HG03066 (cell line): ENCODE data around the gene TAF5L.
A peak's percentile ranks its signal among the peaks of the same experiment; 100 is the strongest.
"Not testable (repeated sequence)": the region's sequence is repeated elsewhere in the genome, so short reads cannot be mapped to it uniquely, and the experiment has no call there.

Experiments
- ATAC-seq: cut with Tn5 transposase; IDR thresholded peaks from one replicate; pipeline ENCODE4 v1.9.1; 2021; ENCODE audit warnings: low read depth; ENCODE audit not compliant: unreplicated experiment

Gene TAF5L

GRCh38 chr1:229642970-229643369 lies 17.0 kb upstream of the TAF5L start:
- ATAC-seq = no peak

DNA sequence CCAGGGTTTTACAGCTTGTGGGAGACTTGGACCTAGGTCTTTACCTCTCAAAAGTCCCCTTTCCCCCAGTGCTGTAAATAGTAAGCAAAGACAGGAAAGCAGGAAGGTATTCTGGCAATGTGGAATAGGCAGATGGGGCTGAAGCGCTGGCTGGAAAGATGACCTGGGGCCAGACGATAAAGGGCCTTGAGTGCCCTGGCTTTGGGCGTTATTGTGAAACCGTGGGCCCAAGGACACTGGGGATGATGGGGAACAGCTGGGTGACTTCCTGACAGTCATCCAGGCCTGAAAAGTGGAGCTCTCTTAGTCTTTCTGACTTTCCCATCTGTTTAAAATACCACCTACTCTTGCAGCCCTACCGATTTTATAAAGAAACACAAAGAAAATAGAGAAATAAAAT lies 16.5 kb upstream of the TAF5L start:
- no peak for ATAC-seq

DNA sequence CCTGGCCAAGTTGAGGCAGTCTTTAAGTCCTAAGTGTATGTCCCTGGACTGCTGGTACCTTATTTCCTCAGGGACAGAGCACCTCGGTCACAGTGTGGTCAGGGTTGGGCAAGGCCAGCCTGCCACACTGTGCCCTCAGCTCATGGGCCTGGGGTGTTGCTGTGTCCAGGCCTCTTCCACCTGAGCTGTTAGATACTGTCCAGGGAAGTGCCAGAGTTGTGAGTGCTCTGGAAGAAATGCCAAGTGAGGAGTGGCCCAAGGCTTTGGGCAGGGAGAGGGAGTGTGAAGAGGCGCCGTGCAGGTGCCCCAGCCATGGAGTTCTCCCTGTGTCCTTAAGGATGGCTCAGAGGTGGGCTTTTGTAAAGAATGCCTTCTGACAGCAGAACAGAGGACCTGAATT lies 15.4 kb upstream of the TAF5L start:
- no peak for ATAC-seq

DNA sequence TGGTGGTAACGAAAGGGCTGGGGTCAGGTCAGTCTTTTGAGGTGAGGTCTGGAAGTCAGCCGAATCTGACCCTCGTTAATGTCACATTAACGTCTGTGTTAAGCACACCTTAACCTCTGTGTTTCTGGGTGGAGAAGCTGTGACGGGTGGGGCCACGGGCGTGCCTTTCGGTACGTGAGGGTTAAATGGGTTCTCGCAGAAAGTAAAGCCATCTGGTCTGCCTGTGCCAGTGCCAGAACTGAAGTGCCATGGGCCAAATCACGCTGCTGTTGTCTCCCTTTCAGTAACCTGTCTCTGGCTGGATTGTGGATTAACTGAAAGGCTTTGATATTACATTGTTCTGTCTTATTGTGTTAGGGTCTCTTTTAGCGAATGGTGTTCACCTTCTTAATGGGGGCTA lies 14.5 kb upstream of the TAF5L start:
- no peak for ATAC-seq

DNA sequence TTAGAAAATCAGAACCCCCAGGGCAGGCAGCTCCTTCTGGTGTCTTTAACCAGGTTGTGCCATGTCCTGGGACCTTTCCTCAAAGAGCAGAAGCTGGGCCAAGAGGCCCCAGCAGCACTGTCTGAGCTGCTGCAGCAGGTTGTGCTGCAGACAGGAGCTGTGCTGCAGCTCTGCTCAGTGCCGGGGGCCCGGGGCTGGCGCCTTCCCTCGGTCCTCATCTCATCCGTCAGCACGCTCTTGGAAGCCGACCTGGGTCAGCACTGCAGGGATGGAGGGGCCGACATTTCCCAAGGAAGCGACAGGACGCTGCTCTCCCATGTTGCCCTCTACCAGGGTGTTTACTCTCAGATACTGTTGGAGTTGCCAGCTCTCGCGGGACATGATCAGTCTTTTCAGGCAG lies 11.8 kb upstream of the TAF5L start:
- no peak for ATAC-seq

DNA sequence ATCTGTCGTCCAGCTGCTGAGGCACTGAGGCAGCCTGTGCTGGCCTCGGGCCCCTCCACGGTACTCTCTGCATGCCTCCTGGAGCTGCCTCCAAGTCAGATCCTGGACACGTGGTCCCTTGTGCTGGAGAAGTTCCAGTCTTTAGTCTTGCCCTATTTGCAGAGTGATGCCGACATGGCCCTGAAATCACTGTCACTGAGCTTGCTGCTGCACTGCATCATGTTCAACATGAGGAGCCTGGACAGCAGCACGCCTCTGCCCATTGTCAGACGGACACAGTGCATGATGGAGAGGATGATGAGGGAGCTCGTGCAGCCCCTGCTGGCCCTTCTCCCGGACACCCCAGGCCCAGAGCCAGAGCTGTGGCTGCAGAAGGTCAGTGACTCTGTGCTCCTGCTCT lies 10.1 kb upstream of the TAF5L start:
- no peak for ATAC-seq

DNA sequence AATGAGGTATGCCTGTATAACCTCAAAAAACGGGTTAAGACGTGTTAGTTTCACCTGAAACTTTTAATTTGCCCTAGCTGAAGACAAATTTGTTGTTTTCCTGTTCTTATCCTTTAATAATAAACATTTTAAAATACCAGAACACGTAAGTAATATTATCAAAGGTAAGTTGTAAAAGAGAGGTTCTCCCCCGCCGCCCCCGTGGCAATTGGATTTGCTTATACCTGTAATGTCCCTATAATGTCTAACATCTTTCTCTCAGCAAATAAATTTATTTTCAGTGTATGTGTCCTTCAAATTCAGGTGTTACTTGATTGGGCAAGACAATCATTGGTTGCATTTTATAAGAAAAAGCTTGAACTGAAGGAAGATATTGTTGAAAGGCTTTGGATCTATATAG lies 6.0 kb upstream of the TAF5L start:
- no peak for ATAC-seq

GRCh38 chr1:229631148-229631547 lies 5.2 kb upstream of the TAF5L start:
- ATAC-seq = no peak

DNA sequence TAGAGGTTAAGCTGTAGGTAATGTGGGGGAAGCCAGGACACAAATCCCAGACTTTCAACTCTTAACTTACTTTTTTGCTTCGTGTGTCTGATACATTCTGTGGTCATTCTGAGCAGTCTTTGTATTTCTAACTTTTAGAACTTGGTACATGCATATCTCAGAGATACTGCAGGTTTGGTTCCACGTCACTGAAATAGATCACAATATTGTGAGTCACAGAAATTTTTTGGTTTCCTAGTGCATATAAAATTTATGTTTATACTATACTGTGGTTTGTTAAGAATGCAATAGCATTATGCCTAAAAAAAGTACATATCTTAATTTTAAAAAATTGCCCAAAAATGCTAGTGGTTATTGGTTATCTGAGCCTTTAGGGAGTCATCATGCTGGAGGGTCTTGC lies 3.3 kb upstream of the TAF5L start:
- no peak for ATAC-seq

DNA sequence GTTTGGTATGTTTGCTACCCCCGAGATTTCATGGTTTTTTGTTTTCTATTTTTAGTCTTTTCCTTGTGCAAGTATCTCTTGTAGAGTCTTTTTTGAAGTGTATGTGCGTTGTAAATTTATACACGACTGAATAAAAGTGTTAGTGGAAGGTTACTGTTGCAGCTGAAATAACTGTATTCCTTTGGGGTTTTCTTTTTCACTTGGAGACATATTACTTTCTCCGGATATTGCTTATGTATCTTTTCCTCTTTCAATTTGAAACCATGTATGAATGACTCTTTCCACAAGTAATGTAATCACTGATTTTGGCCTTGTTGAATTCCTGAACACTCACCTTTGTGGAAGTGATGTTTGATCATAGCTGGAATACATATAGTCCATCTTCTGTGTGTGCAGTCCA lies 1.1 kb upstream of the TAF5L start:
- no peak for ATAC-seq

DNA sequence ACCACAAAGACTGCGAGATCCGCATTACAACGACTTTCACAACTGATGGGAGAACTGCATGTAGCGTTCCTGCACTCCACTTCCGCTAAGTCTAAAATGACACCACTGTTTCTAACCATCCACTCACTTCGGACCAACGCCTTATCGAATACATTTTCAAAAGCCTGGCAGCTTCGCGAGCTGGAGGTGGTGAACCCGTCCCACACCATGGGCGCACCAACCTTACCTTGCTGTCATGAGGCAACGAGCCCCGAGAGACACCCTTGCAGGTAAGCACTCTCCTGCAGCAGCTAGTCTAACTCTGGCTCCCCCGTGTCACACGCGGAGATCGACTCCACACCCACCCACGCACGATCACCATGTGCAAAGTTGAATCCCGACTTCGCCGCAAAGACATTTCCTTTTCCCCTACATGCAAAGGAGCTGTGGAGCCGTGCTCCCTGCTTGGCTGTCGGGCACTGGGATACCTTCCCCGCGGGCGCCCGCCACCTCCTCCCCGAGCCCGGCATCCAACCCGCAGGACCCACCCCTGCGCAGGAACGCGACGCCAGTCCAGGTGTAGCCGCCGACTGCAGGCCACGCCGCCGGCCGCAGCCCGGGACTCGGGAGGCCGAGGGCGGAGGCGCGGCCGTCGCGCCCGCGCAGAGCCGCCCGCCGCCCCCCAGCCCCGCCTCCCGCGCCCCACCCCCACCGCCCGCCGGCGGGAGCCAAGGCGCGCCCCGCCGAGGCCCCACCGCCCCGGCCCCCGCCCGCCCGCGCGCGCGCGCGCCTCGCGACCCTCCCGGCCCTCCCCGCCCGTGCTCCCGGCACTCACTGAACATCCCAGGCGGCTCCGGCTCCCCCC lies 629 bp downstream of the TAF5L start:
- peak; percentile 34 for ATAC-seq

DNA sequence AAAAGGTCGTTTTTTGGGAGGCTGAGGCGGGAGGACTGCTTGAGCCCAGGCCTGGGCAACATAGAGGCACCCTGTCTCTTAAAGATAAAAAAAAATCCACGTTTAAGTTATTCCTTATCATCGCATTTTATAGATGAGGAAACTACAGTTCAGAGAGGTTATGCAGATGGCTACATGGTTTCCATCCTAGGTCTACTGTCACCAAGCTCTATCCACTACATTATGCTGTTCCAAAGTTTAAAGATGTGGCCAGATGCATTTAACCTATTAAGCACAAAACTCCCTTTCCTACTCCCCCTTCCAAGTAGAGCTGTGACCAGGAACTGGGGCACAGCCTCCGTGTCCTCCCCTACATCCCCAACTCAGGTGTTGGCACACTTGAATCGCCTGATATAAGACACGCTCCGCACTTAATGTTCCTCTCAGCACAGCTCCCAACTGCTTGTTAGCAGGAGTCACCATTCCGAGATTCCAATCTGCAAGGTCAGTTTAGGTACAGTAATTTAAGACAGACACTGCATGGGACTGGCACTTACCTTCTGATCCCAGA lies 1.3 kb downstream of the TAF5L start:
- ATAC-seq = no peak

DNA sequence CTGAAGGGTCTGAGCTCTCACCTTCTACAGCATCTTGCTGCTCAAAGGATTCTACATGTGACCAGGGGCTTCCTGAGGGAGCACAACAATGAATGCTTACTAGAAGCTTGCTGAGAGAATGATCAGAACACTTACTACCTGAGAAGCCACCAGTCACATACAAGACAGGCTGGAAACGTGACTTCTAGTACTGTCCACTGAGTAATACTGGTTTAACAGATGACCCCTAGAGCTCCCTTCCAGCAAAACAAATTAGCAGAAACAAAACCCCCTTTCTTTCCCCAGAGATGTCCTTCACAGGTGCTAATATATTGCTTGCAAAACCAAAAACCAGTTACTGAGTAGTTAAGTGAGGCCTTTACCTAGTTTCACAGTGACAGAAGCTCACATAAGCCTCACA lies 2.1 kb downstream of the TAF5L start:
- ATAC-seq = no peak

DNA sequence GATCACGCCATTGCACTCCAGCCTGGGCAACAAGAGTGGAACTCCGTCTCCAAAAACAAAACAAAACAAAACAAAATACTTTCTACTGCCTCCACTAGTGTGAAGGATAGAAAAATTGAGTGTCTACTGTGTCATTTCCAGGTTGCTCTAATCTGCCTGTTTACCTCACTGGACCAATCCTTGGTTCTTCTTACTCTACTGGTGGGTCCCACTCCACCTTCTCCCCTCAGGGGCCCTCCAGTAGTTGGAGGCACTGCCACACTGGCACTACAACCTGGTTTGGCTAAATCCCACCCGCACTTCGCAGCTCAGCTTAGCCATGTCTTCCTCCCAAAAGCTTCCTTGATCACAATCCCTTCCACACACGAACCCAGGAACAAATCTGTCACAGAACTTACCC lies 2.7 kb downstream of the TAF5L start:
- no peak for ATAC-seq

GRCh38 chr1:229622641-229623120 lies 3.2 kb downstream of the TAF5L start:
- ATAC-seq = not testable (repeated sequence)

- ATAC-seq = no peak
These were observed 4.3 kb downstream of the TAF5L start for GRCh38 chr1:229621663-229622062.

GRCh38 chr1:229620876-229621275 lies 5.0 kb downstream of the TAF5L start:
- no peak for ATAC-seq

GRCh38 chr1:229619614-229620013 lies 6.3 kb downstream of the TAF5L start:
- no peak for ATAC-seq

- ATAC-seq = no peak
These were observed 6.9 kb downstream of the TAF5L start for GRCh38 chr1:229619002-229619401.

DNA sequence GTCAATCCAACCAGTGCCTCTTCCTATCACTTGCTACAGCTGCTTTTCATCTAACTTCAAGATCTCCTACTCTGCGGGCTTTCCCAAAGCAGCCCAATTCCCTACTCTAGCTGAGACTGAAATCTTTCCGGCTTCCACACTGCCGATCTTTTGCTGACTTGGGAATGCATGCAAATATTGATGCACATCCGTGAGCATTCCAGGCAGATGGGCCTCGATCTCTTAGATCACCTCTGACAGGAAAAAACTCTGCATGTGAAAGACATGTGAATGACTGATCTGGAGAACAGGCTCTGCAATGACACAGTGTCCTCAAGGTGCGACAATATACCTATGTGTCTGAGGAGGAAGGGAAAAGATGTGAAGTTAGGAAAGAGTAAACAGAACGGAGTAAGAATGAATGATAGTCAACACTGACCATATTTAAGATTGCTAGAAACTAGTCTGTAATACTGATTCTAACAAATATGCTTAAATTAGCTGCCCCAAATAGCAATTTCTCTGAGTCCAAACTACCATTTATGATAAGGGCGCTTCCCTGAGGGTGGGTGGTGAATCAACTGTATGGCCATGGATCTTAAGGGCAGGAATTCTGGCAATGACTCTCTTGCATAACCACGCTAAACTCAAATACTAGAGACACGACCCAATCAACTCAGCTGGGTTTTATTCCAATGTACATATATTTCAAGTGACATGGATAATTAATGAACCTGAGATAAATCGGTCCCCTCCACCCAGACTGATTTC lies 8.4 kb downstream of the TAF5L start:
- no peak for ATAC-seq

DNA sequence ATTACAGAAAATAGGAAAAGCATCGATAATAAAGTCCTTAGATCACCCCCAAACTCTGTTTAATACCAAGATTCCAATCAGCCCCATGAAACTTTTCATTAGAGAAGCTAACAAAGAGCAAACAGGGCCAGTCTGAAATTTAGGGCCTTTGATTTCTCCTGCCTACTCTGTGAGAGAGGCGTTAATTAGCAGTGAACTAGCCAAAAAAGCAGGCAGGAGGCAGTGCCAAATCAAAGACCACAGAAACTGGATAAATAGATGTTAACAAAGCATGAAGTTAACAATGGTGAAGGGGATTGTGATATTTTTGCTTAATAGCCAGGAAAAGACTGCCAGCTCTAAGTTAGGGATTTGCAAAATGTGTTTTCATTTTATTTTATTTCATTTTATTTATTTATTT lies 11.2 kb downstream of the TAF5L start:
- ATAC-seq = no peak

DNA sequence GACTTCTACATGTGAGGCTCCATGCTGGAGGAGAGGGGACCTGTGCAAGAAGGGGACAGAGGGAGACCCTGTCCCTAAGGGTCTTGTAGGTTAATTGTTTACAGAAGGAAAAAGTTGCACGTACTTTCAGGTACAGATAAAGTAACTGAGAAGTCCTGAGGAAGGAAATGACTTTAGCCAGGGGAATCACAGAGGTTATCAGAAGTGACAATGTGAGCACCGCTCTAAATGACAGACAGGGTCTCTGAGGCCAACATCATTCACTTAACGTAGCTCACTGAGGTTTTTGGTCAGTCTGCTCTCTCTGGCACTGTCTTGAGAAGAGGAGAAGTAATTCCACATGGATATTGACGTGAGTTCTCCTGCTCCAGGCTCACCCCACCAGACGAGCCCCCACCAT lies 12.0 kb downstream of the TAF5L start:
- ATAC-seq = no peak
